GM10266 (cell line): ENCODE data around the gene COL4A2.
"Not testable (repeated sequence)": the region's sequence is repeated elsewhere in the genome, so short reads cannot be mapped to it uniquely, and the experiment has no call there.

Source experiments
- DNase-seq: peaks from one replicate; pipeline ENCODE4 v3.0.0; 2012; ENCODE audit errors: extremely low spot score
- CTCF ChIP-seq: IDR thresholded peaks from 2 replicates; pipeline ENCODE4 v1.5.1; 2012; ENCODE audit warnings: mild to moderate bottlenecking, low read depth; ENCODE audit not compliant: control insufficient read depth, insufficient read depth; ENCODE audit errors: missing control alignments

The COL4A2 gene

GRCh38 chr13:110319397-110319773 is 12.3 kb downstream of the COL4A2 start:
- TF ChIP-seq CTCF, result no peak
- DNase-seq, result no peak

- TF ChIP-seq CTCF, result no peak
- no peak for DNase-seq
Measured at GRCh38 chr13:110319774-110320509, 12.9 kb downstream of the COL4A2 start.

- no peak for DNase-seq
- TF ChIP-seq CTCF, result no peak
Measured at GRCh38 chr13:110320645-110321044, 13.6 kb downstream of the COL4A2 start.

GRCh38 chr13:110321573-110321972 is 14.5 kb downstream of the COL4A2 start:
- DNase-seq, result not testable (repeated sequence)

GRCh38 chr13:110322126-110322827 is 15.2 kb downstream of the COL4A2 start:
- no peak for TF ChIP-seq CTCF

GRCh38 chr13:110322828-110323171 is 15.7 kb downstream of the COL4A2 start:
- DNase-seq, result no peak
- TF ChIP-seq CTCF, result no peak

More at GRCh38 chr13:110322126-110322827, 15.2 kb downstream of the COL4A2 start:
- no peak for DNase-seq

- no peak for TF ChIP-seq CTCF
- no peak for DNase-seq
Measured at GRCh38 chr13:110323172-110323891, 16.2 kb downstream of the COL4A2 start.
